GM12878 (cell line): Measurements from ENCODE around the gene FOXP1. TPM values are rescaled to one million over a fixed set of nuclear protein-coding genes. Genes with fewer than 3 reads are reported as not detected.

Experiments
- ATAC-seq: fragments of 200-7000 bp; cut with Tn5 transposase; 3 replicates; pipeline ENCODE4 v1.9.1; 2020; ENCODE audit warnings: mild to moderate bottlenecking, moderate library complexity
- BruUV-seq: library from RNA; stranded (reverse); fragments of 400-500 nt; replicated peaks from 2 replicates; lab custom pipeline; 2021; lab: Mats Ljungman, UMichigan
- CTCF ChIA-PET: fragments of 300-600 bp; sonication (Branson Sonifier 250); formaldehyde crosslinking; extraction: SDS; loops from one replicate; lab custom pipeline; 2021; ENCODE audit warnings: inconsistent platforms; lab: Yijun Ruan, JAX
- POLR2A ChIA-PET: fragments of 350-600 bp; formaldehyde crosslinking; extraction: SDS; loops from one replicate; lab custom pipeline; 2021; ENCODE audit warnings: inconsistent platforms; lab: Charles Lee
- RAD21 ChIA-PET: fragments of 300-600 bp; sonication (Branson Sonifier 250); formaldehyde crosslinking; loops from one replicate; lab custom pipeline; 2023; ENCODE audit warnings: antibody characterized with exemption; ENCODE audit not compliant: unreplicated experiment; lab: Charles Lee
- SMC1A ChIA-PET: fragments of 300-600 bp; sonication (Branson Sonifier 250); formaldehyde crosslinking; loops from one replicate; lab custom pipeline; 2023; ENCODE audit not compliant: unreplicated experiment, uncharacterized antibody; lab: Charles Lee
- DNase-seq: peaks from one replicate; pipeline ENCODE4 v3.0.0-alpha.2; 2011; ENCODE audit warnings: low read depth, low spot score
- FAIRE-seq: peaks from 3 replicates; lab custom pipeline; 2011; peaks lifted over from hg19 to GRCh38; lab: Jason Lieb, UNC
- H2AFZ ChIP-seq: 2 replicates; pipeline ENCODE4 v1.6.0; 2011; ENCODE audit warnings: low read depth, low read length, control low read depth; ENCODE audit not compliant: control insufficient read depth
- H3K27ac ChIP-seq: 2 replicates; pipeline ENCODE4 v1.5.1; 2011; ENCODE audit warnings: control low read depth; ENCODE audit not compliant: control insufficient read depth, insufficient read depth
- H3K27me3 ChIP-seq, 2 experiments: replicated peaks in 1 of 2; 2 replicates each; pipeline versions ENCODE4 v1.6.0 to v1.6.1; 2011; ENCODE audit warnings: low read length in 1 of 2; ENCODE audit not compliant: control insufficient read depth in 2 of 2, insufficient read depth in 2 of 2
- H3K36me3 ChIP-seq, 2 experiments: 2 replicates each; pipeline ENCODE4 v1.5.1; 2011; ENCODE audit warnings: low read length in 1 of 2; ENCODE audit not compliant: control insufficient read depth in 2 of 2, insufficient read depth in 2 of 2
- H3K4me1 ChIP-seq: 2 replicates; pipeline ENCODE4 v1.6.1; 2011; ENCODE audit warnings: mild to moderate bottlenecking, low read length, moderate library complexity, mixed read lengths; ENCODE audit not compliant: control insufficient read depth, insufficient read depth
- H3K4me2 ChIP-seq: 2 replicates; pipeline ENCODE4 v1.6.0; 2011; ENCODE audit warnings: control low read depth; ENCODE audit not compliant: control insufficient read depth, insufficient read depth
- H3K4me3 ChIP-seq: fragments of 200-600 bp; sonication (generic); 2 replicates; pipeline ENCODE4 v1.5.1; 2016
- H3K79me2 ChIP-seq: 2 replicates; pipeline ENCODE4 v1.6.0; 2011; ENCODE audit warnings: low read length; ENCODE audit not compliant: control insufficient read depth, insufficient read depth
- H3K9ac ChIP-seq: 2 replicates; pipeline ENCODE4 v1.8.0; 2011; ENCODE audit warnings: low read length, control low read depth, mixed read lengths; ENCODE audit not compliant: control insufficient read depth, insufficient read depth
- H3K9me3 ChIP-seq: replicated peaks from 3 replicates; pipeline ENCODE4 v1.5.1; 2011; ENCODE audit warnings: mild to moderate bottlenecking, low read length; ENCODE audit not compliant: control insufficient read depth, insufficient read depth
- H4K20me1 ChIP-seq: 2 replicates; pipeline ENCODE4 v1.6.0; 2011; ENCODE audit not compliant: control insufficient read depth, insufficient read depth
- BCL3 ChIP-seq: IDR thresholded peaks from 2 replicates; pipeline ENCODE4 v1.6.1; 2011; ENCODE audit warnings: borderline replicate concordance, low read depth, mild to moderate bottlenecking, moderate library complexity, low read length; ENCODE audit not compliant: insufficient read depth, poor library complexity, severe bottlenecking
- BHLHE40 ChIP-seq, 2 experiments: fragments of 450-650 bp in 1 of 2; IDR thresholded peaks; 2 replicates each; pipeline ENCODE4 v1.6.1; 2011 to 2017; ENCODE audit warnings: low read depth in 2 of 2, borderline replicate concordance in 1 of 2, improper control_type of control experiment in 1 of 2, low read length in 1 of 2, mild to moderate bottlenecking in 1 of 2
- CUX1 ChIP-seq: IDR thresholded peaks from 2 replicates; pipeline ENCODE4 v1.6.1; 2012; ENCODE audit warnings: improper control_type of control experiment, low read depth, low read length; ENCODE audit not compliant: insufficient replicate concordance
- DPF2 ChIP-seq: fragments of 450-650 bp; IDR thresholded peaks from 2 replicates; pipeline ENCODE4 v1.6.1; 2017; ENCODE audit warnings: mild to moderate bottlenecking
- E4F1 ChIP-seq: fragments of 450-650 bp; IDR thresholded peaks from 2 replicates; pipeline ENCODE4 v1.6.1; 2018; ENCODE audit warnings: borderline replicate concordance, mild to moderate bottlenecking; ENCODE audit not compliant: partially characterized antibody
- JUNB ChIP-seq: IDR thresholded peaks from 2 replicates; pipeline ENCODE4 v1.6.1; 2016; ENCODE audit warnings: antibody characterized with exemption, mild to moderate bottlenecking
- MAX ChIP-seq: IDR thresholded peaks from 2 replicates; pipeline ENCODE4 v1.6.1; 2012; ENCODE audit warnings: low read depth, low read length, improper control_type of control experiment
- MLLT1 ChIP-seq: fragments of 450-650 bp; IDR thresholded peaks from 2 replicates; pipeline ENCODE4 v1.6.1; 2016; ENCODE audit warnings: mild to moderate bottlenecking
- SPI1 ChIP-seq: IDR thresholded peaks from 2 replicates; pipeline ENCODE4 v1.6.1; 2011; ENCODE audit warnings: low read depth, mild to moderate bottlenecking, low read length, moderate library complexity, borderline replicate concordance; ENCODE audit not compliant: insufficient read depth
- ZNF274 ChIP-seq: IDR thresholded peaks from one replicate; pipeline ENCODE4 v1.8.0; 2011; ENCODE audit not compliant: insufficient read length, insufficient read depth
- WGBS: methylation state at CpG from one replicate; pipeline ENCODE4 v1.1.6; 2016; ENCODE audit warnings: low lambda C conversion rate; ENCODE audit not compliant: insufficient replicate concordance, insufficient coverage; ENCODE audit errors: missing lambda C conversion rate; 5-methylcytosine and 5-hydroxymethylcytosine counted together
- in situ Hi-C: fragments of 300-500 bp; cut with MboI; formaldehyde crosslinking; loops from 9 replicates; pipeline ENCODE4 v1.14.3; 2018; ENCODE audit warnings: mixed read lengths
- intact Hi-C: fragments of 100-400 bp; cut with micrococcal nuclease; formaldehyde crosslinking; loops from one replicate; pipeline ENCODE4 v1.14.2; 2022; ENCODE audit not compliant: unreplicated experiment
- polyA plus RNA-seq, 11 experiments: library from polyadenylated mRNA; depleted of rRNA in 4 of 11; unstranded in 6 of 11; stranded (reverse) in 5 of 11; fragments of >200 nt; fragmentation: Nextera tagmentation in 4 of 11; fragmentation: Illumina TruSeq in 1 of 11; extraction: Ambion mirVana in 4 of 11; extraction: Trizol in 1 of 11; gene quantifications; 1 replicate in 1 of 11; 2 replicates in 10 of 11; pipeline versions ENCODE4 v1.2.1 to v1.2.3, GENCODE V29; 2011 to 2016; ENCODE audit warnings: inconsistent platforms in 2 of 11, missing spikeins in 2 of 11, low read depth in 1 of 11
- total RNA-seq, 4 experiments: library from RNA; depleted of rRNA in 3 of 4; stranded (reverse); fragments of >200 nt in 3 of 4; fragmentation: Illumina TruSeq in 1 of 4; extraction: Trizol in 1 of 4; gene quantifications; 2 replicates each; pipeline versions ENCODE4 v1.2.1 to v1.2.3, GENCODE V29; 2013 to 2021

Gene FOXP1
- total and polyA plus RNA-seq, 10 of the 15 experiments (the other 5 are each of a cell fraction or from before 2014, with no cell fraction given): 0.05 to 1.6 (median 0.20) TPM; not detected in 1

GRCh38 chr3:71011565-71012287, 571.8 kb downstream of the FOXP1 start:
- 29% methylated on average over 6 of the region's 6 CpGs for whole genome bisulfite sequencing
- Histone ChIP-seq H4K20me1 (no peaks in the 10 kb centered on the region), H3K79me2 (no peaks in the 10 kb centered on the region), H3K4me2 (peak overlapping the region; percentile 5; the same call in 1 of the 2 replicates), H3K9me3 (no peaks in the 10 kb centered on the region), H3K9ac (no peak overlapping the region), H3K27ac (no peak overlapping the region), H3K27me3 (no peaks in the 10 kb centered on the region), H3K36me3 (no peaks in the 10 kb centered on the region), H2AFZ (no peak overlapping the region), H3K4me3 (no peak overlapping the region), H3K4me1 (peaks cover 3% of the 10 kb centered on the region; the same call in 1 of the 2 replicates)
- in situ Hi-C loops (no loop called here), intact Hi-C loops (loop anchor here (1.0 to 5.0 kb wide), 3 partner anchors 76 to 381 kb away; no protein-coding TSS in a partner anchor)
- ChIA-PET SMC1A (interaction anchor here (0.6 to 1.2 kb wide), 2 partner anchors 383 to 670 kb away, joined by 3 read pairs; no protein-coding TSS in a partner anchor), CTCF (interaction anchor here (0.6 kb wide), 1 partner anchor 16 kb away, joined by 3 read pairs; no protein-coding TSS in a partner anchor), RAD21 (no interaction called here), POLR2A (no interaction called here)
- ATAC-seq (peak; percentile 88), FAIRE-seq (no peak), DNase-seq (peak; percentile 34)
- BruUV-seq: no TSS peak
- TF ChIP-seq ZNF274: no peak
- peak; percentile 57 for TF ChIP-seq DPF2
- no peak for TF ChIP-seq MAX
- no peak for TF ChIP-seq E4F1
- peak; percentile 89 for TF ChIP-seq SPI1
- TF ChIP-seq CUX1: peak; percentile 96
- TF ChIP-seq JUNB: no peak
- TF ChIP-seq BCL3: no peak
- no peak for TF ChIP-seq MLLT1
- TF ChIP-seq BHLHE40 (IDR thresholded peaks at IDR 0.05; ENCODE audit: borderline replicate concordance in 1 of 2, low read depth in 2 of 2, low read length in 1 of 2): peak; percentile 77 to 81
